GM19025 (cell line): ENCODE results near the gene PRPSAP1.
"Not testable (repeated sequence)": the region's sequence is repeated elsewhere in the genome, so short reads cannot be mapped to it uniquely, and the experiment has no call there.

Experiments
- ATAC-seq: cut with Tn5 transposase; IDR thresholded peaks from one replicate; pipeline ENCODE4 v1.9.1; 2021; ENCODE audit warnings: mild to moderate bottlenecking, low read depth, moderate library complexity; ENCODE audit not compliant: unreplicated experiment

PRPSAP1 gene

DNA sequence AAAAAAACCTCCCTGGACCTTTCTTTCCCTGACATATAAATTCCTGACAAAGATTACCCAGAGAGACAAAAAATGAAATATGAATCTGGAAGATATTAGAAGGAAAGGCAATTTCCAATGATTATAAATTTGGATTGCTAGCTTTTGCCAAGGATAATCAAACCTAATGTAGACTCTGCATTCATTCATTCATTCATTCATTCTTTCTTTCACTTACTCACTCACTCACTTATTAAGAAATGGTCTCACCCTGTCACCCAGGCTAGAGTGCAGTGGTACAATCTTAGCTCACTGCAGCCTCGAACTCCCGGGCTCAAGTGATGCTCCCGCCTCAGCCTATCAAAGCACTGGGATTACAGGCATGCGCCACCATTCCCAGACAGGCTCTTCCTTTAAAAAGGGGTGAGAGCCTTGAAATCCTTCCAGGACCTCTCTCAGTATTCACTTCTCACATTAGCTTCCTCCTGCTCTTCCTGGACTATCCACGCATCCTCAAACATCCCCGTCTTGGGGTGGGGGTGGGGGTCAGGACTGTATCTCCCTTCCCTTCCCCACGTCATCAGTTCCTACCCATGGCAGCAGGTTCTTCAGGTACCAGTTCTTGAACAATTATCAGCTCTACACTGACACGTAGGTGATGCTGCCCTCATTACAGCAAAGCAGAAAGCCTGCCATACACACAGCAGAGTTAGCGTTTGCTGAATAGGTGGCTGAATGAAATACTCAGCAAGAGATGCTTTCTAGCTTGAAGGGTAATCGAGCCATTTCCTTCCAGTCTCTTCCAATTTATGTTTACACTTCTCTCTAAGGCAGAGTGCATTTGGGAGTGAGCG, 19.8 kb downstream of the PRPSAP1 start:
- no peak for ATAC-seq

DNA sequence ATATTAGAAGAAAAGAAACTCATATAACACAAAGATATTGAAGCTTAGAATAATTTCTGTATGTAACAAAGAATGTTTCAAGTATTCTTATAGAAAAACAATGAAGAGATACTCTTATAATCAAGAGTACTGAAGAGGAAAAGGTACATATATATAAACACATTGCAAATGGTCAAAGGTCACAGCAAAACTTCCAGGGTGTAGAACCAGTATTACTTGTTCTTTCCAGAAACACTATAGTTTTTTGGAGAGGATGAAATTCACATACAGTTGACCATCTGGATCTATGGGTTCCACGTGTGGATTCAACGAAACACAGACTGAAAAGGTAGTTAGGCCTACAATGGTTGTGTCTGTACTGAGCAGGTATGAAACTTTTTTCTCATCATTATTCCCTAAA, 22.6 kb downstream of the PRPSAP1 start:
- no peak for ATAC-seq

DNA sequence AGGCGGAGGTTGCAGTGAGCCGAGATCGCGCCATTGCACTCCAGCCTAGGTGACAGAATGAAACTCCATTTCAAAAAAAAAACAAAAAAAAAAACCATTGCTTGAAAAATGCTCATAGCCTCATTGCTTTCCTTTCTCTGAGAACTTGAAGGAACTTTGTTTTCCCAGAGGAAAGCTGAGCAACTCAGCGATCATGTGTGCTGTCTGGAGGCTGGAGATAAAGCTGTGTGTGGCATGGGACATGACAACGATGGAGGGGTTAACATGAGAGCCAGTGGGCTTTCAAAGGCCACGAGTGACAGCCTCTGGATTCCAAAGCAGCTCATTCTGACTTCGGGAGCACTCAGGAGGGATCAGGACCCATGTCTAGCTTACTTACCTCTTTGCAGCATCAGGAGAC, 24.1 kb downstream of the PRPSAP1 start:
- ATAC-seq: no peak

DNA sequence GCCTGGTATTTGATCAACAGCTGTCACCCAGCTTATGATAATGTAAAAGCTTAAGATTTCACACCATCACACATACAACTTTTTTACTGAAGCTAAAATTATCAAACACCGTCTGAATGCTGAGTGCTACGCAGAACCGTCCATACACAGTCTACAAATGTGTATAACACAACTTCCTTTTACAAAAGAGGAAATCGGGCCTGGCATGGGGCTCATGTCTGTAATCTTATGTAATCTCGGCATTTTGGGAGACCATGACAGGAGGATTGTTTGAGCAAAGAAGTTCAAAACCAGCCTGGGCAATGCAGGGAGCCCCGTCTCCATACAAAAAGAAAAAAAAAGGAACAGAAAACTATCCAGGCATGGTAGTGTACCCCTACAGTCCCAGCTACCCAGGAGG, 26.0 kb downstream of the PRPSAP1 start:
- no peak for ATAC-seq

DNA sequence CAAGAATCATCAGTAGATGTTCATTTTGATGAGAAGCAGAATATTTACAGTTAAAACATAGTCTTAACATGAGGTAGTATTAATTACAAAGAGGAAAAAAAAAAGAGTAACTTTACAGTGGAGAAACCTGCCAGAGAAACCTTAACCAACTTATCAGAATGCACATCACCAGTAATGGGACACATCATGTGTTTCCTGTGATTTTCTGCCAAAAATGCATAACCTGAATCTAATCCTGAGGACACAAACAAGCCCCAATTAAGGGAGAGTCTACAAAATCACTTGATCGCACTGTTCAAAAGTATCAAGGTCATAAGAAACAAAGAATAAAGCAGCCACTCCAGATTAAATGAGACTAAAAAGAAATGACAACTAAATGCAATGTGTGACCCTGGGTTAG, 27.4 kb downstream of the PRPSAP1 start:
- ATAC-seq: no peak

DNA sequence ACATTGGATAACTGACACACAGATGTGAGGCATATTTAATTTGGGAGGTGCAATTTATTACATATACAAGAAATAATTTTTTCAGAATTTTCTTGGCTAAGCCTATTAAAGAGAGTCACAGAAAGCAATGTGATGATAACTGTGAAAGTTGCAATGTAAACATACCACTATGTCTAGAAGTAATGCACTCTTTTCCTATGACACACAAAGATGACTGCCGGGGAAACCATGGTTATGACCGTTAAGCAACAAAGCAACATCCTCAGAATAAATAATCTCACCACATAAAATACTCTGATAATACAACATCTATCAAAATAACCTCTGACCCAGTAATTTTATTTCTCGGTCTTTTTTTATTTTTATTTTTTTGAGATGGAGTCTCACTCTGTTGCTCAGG, 35.1 kb downstream of the PRPSAP1 start:
- no peak for ATAC-seq

DNA sequence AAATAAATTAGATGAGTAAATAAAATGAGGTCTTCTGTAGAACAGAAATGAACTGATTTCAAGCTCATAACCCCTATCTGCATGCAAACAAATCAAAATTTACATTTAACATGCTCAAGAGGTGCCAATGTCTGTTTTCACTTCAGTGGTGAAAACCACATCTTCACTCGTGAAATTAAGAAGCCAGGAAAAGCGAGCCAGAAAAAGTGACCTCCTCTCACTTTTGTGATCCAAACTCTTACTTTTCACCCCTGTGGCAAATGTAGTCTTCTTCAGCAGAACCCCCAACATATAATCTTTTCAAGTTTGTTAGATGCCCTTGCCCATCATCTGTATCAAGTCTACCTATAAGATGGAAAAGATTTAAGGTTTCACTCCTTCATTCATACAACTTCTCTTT, 36.2 kb downstream of the PRPSAP1 start:
- no peak for ATAC-seq

DNA sequence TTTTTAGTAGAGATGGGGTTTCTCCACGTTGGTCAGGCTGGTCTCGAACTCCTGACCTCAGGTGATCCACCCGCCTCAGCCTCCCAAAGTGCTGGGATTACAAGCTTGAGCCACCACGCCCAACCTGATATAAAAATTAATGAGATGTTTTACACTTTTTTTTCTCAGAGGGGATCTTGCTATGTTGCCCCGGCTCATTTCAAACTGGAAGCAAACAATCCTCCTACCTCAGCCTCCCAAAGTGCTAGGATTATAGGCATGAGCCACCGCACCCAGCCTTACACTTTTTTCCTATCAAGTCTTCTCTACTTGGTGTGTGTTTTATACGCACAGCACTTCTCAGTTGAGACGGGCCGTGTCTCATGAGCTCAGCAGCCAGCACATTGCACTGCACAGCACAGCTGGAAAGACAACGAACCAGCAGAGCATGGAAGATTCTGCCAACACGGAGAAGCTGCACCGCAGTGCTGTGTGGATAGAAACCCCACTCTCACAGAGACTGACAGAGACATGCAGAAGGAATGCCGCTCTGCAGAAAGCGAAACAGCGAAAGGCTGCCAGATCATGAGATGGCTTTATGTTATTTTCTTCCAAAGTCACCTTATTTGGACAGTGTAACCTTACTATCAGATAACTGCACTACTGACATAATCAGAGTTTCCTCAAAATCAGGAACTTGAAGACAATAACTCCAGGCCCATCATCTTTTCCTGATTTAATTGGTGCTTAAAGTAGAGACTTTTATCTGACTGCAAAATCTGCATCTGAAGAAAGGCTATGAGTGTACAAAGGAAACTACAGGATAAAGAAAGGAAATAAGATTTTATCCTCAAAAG, 39.1 kb downstream of the PRPSAP1 start:
- no peak for ATAC-seq

DNA sequence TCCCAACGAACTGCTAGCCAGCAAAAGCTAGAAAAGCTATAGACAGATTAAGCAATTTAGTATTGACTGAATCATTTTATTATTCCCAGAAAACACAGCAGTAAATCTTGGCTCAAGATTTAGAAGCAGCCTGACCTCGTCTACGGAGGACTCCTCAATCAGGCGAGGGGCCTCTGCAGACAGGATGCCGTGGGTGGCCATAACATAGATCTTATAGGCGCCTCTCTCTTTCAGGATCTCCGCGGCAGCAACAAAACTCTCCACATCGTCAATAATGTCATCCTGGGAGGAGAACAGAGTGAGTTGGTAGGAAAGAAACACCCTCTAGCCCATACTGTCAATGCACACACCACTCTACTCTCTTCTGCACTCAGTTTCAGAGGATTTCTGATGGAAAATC, 41.0 kb downstream of the PRPSAP1 start:
- no peak for ATAC-seq

DNA sequence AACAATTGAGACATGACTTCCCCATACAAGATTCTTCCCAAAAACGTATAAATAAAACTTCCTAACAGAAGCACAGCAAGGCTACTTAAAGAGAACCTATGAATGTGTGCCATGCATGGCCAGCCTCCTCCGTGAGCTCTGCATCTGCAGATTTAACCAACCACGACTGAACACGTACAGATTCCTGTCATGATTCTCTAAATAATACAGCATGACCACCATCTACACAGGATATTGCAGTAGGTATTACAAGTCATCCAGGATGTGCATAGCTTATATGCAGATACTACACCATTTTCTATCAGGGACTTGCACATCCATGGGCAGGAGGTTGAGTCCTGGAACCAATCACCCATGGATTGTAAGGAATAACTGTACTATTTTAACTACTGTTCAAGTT, 44.3 kb downstream of the PRPSAP1 start:
- no peak for ATAC-seq

DNA sequence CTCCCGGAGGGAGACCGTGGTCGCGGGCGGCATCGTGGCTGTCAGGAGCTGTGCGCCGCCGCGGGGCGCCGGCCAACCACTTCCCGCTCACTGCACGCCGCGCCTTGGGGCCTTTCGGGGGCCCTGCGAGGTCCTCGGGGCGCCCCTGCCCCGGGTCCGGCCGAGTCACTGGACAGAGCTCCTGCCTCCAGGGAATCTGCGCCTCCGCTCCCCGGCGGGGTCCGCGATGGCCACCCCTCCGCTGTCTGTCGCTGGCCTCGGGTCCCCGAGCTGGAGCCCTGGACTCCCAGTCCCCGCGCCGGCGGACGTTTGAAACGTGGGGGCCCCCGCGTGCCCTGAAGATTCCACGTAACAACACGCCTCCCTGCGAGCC, 45.8 kb downstream of the PRPSAP1 start, which contains the start of gene QRICH2:
TSS of gene QRICH2 (minus strand) at position 311 of the 373 bp plus-strand sequence. CDS start at position 33, 278 bp downstream.
- no peak for ATAC-seq

DNA sequence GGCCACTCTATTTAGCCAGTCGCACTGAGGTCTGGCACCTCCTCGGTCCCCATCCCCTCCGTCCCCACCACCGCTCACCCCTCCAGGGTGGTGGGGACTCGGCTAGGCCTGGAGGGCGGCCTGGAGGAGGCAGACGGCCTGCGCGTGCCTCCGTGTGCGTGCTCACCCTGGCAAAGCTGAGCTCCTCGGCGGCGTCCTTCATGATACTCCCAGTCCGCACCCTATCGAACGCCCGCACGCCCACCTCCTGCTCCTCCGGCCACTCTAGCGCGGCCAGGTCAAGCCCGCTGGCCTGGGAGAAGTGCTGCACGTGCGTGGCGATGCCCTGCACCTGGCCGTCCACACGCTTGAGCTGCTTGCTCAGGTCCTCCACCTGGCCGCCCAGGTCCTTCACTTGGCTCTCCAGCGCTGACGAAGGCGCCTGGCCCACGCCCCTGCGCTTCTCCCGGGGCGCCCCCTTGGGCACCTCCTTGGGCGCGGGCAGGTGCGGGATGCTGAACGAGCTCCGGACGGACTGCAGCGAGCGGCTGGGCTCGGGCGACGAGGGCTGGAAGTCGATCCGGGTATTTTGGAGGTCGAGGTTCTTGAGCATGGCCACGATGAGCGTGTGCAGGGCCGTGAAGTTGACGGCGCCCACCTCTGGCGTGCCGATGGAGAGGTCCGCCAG, 46.3 kb downstream of the PRPSAP1 start:
- ATAC-seq: no peak

DNA sequence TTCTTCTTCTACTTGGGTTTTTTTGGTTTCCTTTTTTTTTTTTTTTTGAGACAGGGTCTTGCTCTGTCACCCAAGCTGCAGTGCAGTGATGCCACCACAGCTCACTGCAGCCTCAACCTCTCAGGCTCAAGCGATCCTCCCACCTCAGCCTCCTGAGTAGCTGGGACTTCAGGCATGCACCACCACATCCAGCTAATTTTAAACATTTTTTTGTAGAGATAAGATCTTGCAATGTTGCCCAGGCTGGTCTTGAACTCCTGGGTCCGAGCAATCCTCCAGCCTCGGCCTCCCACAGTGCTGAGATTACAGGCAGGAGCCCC, 48.6 kb downstream of the PRPSAP1 start:
- ATAC-seq: not testable (repeated sequence)

DNA sequence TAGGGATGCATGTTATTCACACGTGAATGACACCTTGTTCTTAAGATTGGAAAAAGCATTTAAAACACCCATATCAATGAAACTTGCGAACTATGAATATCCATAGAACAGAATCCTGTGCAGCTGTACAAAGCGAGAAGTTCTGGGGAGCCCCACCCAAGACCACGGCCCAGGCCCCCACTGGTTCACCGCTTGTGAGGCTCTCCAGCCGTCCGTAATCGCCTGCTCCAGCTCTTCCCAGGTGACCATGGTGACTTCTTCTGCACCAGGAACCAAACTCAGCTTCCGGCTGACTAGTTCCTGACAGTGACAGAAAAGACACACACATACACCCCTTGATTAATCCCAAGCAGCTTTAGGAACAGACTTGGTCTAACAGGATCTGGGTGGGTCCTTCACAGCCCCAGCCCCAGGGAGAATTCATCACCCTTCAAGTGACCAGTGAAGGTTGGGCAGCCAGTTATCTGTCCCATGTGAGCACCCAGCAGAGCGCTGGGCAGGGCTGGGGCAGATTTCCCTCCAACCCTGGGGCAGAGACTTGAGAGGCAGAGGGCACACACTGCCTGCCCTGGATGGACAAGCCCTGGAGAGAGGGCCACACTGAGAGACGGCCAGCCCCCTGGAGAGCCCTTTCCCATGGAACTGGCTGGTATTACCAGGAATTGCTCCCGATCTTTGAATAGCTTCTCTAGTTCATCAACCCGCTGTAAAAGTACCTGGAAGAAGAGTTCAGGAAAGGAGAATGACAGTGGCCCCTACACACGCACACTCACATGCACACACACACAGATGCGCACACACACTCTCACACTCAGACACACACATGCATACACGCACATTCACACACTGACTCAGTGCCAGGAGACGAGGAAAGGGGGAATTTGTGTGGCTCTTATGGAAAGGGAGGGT, 49.2 kb downstream of the PRPSAP1 start:
- ATAC-seq: no peak

DNA sequence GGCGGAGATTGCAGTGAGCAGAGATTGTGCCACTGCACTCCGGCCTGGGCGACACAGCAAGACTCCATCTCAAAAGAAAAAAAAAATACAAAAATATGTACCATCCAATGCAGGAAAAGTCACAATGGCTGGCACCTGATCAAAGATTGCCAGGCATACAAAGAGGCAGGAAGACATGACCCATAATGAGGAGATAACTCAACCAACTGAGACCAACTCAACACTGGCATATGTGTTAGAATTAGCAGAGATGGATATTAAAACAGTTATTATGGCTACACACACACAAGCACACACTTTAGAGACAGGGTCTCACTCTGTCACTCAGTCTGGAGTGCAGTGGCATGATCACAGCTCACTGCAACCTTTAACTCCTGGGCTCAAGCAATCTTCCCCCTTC, 56.3 kb downstream of the PRPSAP1 start:
- ATAC-seq: no peak

DNA sequence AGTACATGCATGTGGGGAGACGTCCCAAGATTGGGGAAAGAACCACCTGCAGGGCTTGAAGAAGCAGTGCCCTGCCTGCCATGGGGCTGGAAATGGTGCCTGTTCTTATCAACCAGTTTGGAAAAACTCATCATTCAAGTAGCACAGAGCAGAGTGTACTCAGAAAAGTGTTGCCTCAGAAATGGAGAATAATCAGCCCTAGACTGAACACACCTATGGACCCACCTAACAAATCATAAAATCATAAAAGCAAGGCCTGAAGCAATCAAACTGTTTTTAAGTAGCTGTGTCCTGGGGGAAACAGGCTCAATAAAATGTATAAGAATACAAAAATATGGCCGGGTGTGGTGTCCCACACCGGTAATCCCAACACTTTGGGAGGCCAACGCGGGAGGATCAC, 56.8 kb downstream of the PRPSAP1 start:
- no peak for ATAC-seq

DNA sequence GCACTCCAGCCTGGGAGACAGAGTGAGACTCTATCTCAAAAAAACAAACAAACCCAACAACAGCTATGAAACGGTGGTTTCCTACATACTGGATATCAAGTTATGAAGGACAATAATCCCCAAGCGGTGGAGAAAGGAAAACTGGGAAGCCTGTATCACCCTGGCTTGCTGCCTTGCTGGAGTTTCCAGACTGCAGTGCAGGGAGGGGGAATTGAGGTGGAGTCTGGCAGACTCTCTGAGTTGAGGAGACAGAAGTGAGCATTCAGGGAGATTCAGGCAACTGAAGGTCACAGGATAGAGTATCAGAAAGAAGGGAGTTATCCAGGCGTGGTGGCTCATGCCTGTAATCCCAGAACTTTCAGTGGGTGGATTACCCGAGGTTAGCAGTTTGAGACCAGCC, 57.5 kb downstream of the PRPSAP1 start:
- ATAC-seq: no peak

DNA sequence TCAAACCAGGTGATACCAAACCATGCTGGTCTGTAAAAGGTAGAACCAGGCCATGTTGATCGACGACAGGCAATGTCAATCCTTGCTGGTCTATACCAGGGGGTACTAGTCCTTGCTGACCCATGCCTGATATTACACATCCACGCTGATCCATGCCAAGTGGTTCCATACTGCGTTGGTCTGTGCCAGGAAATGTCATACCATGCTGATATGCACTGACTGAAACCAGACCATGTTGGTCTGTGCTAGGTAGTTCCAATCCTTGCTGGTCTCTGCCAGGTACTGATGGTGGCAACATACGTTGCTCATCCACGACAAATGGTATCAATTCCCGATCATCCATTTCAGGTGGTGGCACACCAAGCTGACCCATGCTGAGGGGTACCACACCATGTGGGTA, 60.6 kb downstream of the PRPSAP1 start:
- no peak for ATAC-seq

DNA sequence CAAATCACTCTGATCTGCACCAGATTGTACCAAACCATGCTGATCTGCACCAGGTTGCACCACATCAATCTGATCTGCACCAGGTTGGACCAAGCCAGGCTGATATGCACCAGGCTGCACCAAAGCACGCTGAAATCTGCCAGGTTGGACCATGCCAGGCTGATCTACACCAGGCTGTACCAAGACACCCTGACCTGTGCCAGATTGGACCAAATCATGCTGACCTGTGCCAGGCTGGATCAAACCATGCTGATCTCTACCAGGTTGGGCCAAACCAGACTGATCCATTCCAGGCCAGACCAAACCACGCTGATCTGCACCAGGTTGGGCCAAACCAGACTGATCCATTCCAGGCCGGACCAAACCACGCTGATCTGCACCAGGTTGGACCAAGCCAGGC, 61.1 kb downstream of the PRPSAP1 start:
- ATAC-seq: no peak

DNA sequence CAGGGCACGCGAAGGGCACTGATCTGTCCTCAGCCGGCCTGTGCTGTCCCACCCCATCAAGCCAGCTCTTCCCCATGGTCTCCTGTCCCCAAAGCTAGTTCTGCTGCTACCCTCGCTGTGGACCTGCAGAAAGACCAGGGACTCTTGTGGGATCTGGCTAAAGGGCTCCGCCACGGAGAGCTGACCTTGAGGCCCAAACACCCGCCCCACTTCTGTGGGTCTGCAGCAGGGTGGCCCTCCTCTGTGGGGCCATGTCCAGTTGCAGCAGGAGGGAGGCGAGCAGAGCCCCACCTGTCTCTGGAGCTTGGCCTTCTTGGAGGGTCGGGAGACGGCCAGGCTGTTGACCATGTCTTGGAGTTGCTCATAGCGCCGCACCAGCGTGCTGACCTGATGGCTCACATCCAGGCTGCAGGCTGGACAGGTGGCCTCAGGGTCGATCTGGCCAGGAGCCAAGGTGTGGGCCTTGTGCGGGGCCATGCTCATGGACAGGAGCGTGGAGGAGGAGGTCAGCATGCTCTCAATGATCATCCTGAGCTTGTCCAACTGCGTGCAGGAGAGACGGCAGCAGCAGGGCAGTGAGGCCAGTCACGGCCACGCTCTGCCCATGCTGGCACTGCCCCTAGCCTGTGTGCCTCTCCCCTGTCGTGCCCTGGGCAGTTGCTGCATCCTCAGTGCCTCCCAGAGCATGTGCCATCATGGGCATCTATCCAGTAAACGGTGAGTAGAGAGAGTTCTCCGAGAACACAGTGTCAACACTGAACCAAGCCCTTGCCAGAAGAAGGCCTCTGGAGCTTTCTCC, 71.9 kb downstream of the PRPSAP1 start:
- ATAC-seq: no peak
